IPS-20b (cell line): ENCODE data around the gene EVC.

Experiments used
- H3K27ac ChIP-seq: one replicate; pipeline ENCODE4 v1.5.1; 2013; ENCODE audit warnings: low read length
- H3K27me3 ChIP-seq: 2 replicates; pipeline ENCODE4 v1.6.1; 2013; ENCODE audit warnings: mild to moderate bottlenecking, low read length, inconsistent platforms; ENCODE audit not compliant: insufficient read depth
- H3K36me3 ChIP-seq: 2 replicates; pipeline ENCODE4 v1.6.1; 2013; ENCODE audit warnings: low read depth, mild to moderate bottlenecking, inconsistent platforms, low read length, moderate library complexity; ENCODE audit not compliant: insufficient read depth
- H3K4me1 ChIP-seq: 2 replicates; pipeline ENCODE4 v1.6.1; 2013; ENCODE audit warnings: mild to moderate bottlenecking, control low read depth, inconsistent platforms, low read length, moderate library complexity; ENCODE audit not compliant: insufficient read depth
- H3K4me3 ChIP-seq: 2 replicates; pipeline ENCODE4 v1.5.1; 2013; ENCODE audit warnings: mild to moderate bottlenecking, low read length, inconsistent platforms
- H3K9ac ChIP-seq: 2 replicates; pipeline ENCODE4 v1.6.1; 2013; ENCODE audit warnings: low read depth, mild to moderate bottlenecking, inconsistent platforms, low read length, moderate library complexity
- H3K9me3 ChIP-seq: 2 replicates; pipeline ENCODE4 v1.6.1; 2013; ENCODE audit warnings: mild to moderate bottlenecking, low read depth, low read length, inconsistent platforms; ENCODE audit not compliant: insufficient read depth

Gene EVC

DNA sequence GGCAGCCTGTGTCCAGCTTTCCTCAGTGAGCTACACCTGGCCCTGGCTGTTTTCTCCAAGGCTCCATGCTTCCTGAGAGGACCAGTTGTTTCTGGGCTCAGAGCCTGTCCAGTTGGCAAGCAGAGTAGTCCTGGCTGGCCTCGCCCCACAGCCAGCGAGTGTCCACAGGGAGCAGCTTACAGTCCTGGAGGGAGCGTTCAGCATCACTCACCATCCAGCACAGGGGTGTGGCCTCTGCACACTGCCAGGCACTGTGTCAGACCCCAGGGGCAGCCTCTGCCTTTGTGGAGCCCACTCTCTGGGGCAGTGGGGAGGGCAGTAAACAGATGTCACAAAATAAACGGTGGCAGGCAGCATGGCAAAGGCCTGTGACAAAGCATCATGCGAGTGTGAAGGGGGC lies 23.9 kb downstream of the EVC start:
- no peaks in the 10 kb centered on the region for H3K9me3 ChIP-seq
- no peak overlapping the region for H3K9ac ChIP-seq
- H3K4me1 ChIP-seq, result no peaks in the 10 kb centered on the region
- H3K27ac ChIP-seq, result no peak overlapping the region
- no peak overlapping the region for H3K4me3 ChIP-seq
- H3K27me3 ChIP-seq, result no peaks in the 10 kb centered on the region
- H3K36me3 ChIP-seq, result peaks cover 30% of the 10 kb centered on the region

DNA sequence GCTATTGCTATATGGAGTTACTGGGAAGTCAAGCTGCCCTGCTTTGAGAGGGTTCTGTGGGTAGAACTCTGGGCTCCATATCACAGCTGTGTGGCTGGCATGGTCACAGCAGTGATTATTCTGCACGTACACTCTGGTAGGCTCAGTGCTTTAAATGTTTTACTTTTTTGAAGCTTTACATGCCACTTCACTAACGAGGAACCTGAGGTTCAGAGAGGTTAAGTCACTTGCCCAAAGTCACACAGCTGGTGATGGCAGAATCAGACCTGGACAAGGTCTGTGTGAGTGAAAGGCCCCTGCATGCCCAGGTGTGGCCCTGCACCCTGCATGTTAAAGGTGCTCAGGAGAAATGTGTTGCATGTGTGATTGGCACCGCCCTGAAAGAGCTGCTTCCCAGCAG lies 24.5 kb downstream of the EVC start:
- H3K9ac ChIP-seq, result no peak overlapping the region
- no peak overlapping the region for H3K4me3 ChIP-seq
- H3K27ac ChIP-seq, result no peak overlapping the region
- no peaks in the 10 kb centered on the region for H3K4me1 ChIP-seq
- H3K9me3 ChIP-seq, result no peaks in the 10 kb centered on the region
- peaks cover 27% of the 10 kb centered on the region for H3K36me3 ChIP-seq
- H3K27me3 ChIP-seq, result no peaks in the 10 kb centered on the region

GRCh38 chr4:5738061-5738460 lies 27.1 kb downstream of the EVC start:
- peaks cover 31% of the 10 kb centered on the region for H3K36me3 ChIP-seq
- no peak overlapping the region for H3K4me3 ChIP-seq
- H3K27me3 ChIP-seq, result no peaks in the 10 kb centered on the region
- H3K9ac ChIP-seq, result no peak overlapping the region
- H3K27ac ChIP-seq, result no peak overlapping the region
- no peaks in the 10 kb centered on the region; the same call in 1 of the 2 replicates for H3K9me3 ChIP-seq
- no peaks in the 10 kb centered on the region for H3K4me1 ChIP-seq

GRCh38 chr4:5742388-5742787 lies 31.4 kb downstream of the EVC start:
- no peak overlapping the region for H3K4me3 ChIP-seq
- H3K9ac ChIP-seq, result no peak overlapping the region
- no peaks in the 10 kb centered on the region for H3K4me1 ChIP-seq
- H3K27ac ChIP-seq, result no peak overlapping the region
- no peaks in the 10 kb centered on the region; the same call in 1 of the 2 replicates for H3K9me3 ChIP-seq
- H3K27me3 ChIP-seq, result no peaks in the 10 kb centered on the region
- H3K36me3 ChIP-seq, result peaks cover 39% of the 10 kb centered on the region

- peaks cover 43% of the 10 kb centered on the region for H3K36me3 ChIP-seq
- no peak overlapping the region for H3K4me3 ChIP-seq
- no peaks in the 10 kb centered on the region for H3K27me3 ChIP-seq
- no peak overlapping the region for H3K27ac ChIP-seq
- H3K9ac ChIP-seq, result no peak overlapping the region
- H3K4me1 ChIP-seq, result no peaks in the 10 kb centered on the region
- H3K9me3 ChIP-seq, result no peaks in the 10 kb centered on the region; the same call in 1 of the 2 replicates
These were observed 32.0 kb downstream of the EVC start for GRCh38 chr4:5742968-5743367.

GRCh38 chr4:5746250-5746649 lies 35.2 kb downstream of the EVC start:
- no peak overlapping the region for H3K27ac ChIP-seq
- no peak overlapping the region for H3K9ac ChIP-seq
- H3K4me1 ChIP-seq, result peaks cover 7% of the 10 kb centered on the region; the same call in 1 of the 2 replicates
- no peaks in the 10 kb centered on the region; the same call in 1 of the 2 replicates for H3K9me3 ChIP-seq
- H3K4me3 ChIP-seq, result no peak overlapping the region
- H3K27me3 ChIP-seq, result no peaks in the 10 kb centered on the region
- H3K36me3 ChIP-seq, result peaks cover 63% of the 10 kb centered on the region

- Histone ChIP-seq H3K27me3 (no peaks in the 10 kb centered on the region), H3K4me3 (no peak overlapping the region), H3K4me1 (peaks cover 15% of the 10 kb centered on the region; the same call in 1 of the 2 replicates), H3K9ac (no peak overlapping the region), H3K9me3 (no peaks in the 10 kb centered on the region; the same call in 1 of the 2 replicates), H3K36me3 (peaks cover 60% of the 10 kb centered on the region), H3K27ac (no peak overlapping the region)
These were observed 36.1 kb downstream of the EVC start for GRCh38 chr4:5746829-5747737.

DNA sequence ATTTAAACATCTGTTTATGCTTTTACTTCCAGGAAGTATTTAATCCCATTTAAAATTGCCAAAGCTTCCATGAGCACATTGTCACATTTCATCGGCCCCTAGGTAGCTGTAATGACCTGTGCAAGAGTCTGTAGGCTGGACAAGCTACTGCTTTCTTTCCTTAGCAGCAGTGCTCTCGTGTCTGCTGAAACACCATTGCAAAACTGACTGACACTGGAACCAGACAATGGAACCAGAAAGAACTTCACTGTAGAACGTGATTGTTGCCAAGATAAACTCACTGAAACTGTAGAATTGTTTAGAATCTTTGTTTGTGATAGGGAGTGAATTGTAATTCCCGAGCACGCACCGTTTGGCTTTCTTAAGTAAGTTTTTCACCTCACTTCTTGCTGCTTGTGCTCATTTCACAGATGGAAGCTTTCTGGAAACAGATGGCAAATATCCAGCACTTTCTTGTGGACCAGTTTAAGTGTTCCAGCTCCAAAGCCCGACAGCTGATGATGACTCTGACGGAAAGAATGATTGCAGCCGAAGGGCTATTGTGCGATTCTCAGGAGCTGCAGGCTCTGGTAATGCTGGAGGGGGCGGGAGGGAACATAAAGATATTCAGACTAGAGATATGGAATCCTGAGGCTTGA lies 36.9 kb downstream of the EVC start:
- Histone ChIP-seq H3K9ac (no peak overlapping the region), H3K9me3 (no peaks in the 10 kb centered on the region; the same call in 1 of the 2 replicates), H3K4me3 (no peak overlapping the region), H3K36me3 (peaks cover 53% of the 10 kb centered on the region; the same call in 1 of the 2 replicates), H3K27me3 (no peaks in the 10 kb centered on the region), H3K27ac (no peak overlapping the region), H3K4me1 (peaks cover 20% of the 10 kb centered on the region)

DNA sequence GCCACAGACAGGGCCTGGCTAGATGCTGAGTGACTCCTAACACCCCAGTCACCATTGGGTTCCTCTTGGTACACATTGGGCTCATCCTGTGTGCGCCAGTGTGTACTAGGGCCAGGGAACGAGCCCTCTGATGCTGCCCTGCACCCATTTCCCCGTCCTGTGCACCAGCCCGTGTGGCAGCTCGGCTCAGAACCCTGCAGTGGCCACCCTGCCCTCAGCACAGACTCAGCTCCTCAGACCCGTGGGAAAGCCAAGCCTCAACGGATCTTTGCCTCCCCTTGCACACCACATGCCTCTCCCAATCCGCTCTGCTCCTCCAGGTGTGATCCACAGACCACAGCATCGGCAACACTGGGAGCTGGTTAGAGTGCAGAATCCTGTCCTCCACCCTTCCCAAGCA lies 38.6 kb downstream of the EVC start:
- H3K27ac ChIP-seq, result no peak overlapping the region
- peaks cover 49% of the 10 kb centered on the region for H3K36me3 ChIP-seq
- no peak overlapping the region for H3K9ac ChIP-seq
- H3K4me3 ChIP-seq, result no peak overlapping the region
- H3K9me3 ChIP-seq, result no peaks in the 10 kb centered on the region
- peaks cover 29% of the 10 kb centered on the region for H3K4me1 ChIP-seq
- no peaks in the 10 kb centered on the region for H3K27me3 ChIP-seq

- Histone ChIP-seq H3K9ac (no peak overlapping the region), H3K9me3 (no peaks in the 10 kb centered on the region), H3K4me3 (no peak overlapping the region), H3K27me3 (no peaks in the 10 kb centered on the region), H3K36me3 (peaks cover 48% of the 10 kb centered on the region), H3K27ac (no peak overlapping the region), H3K4me1 (peaks cover 29% of the 10 kb centered on the region)
These were observed 39.3 kb downstream of the EVC start for GRCh38 chr4:5750052-5750945.

DNA sequence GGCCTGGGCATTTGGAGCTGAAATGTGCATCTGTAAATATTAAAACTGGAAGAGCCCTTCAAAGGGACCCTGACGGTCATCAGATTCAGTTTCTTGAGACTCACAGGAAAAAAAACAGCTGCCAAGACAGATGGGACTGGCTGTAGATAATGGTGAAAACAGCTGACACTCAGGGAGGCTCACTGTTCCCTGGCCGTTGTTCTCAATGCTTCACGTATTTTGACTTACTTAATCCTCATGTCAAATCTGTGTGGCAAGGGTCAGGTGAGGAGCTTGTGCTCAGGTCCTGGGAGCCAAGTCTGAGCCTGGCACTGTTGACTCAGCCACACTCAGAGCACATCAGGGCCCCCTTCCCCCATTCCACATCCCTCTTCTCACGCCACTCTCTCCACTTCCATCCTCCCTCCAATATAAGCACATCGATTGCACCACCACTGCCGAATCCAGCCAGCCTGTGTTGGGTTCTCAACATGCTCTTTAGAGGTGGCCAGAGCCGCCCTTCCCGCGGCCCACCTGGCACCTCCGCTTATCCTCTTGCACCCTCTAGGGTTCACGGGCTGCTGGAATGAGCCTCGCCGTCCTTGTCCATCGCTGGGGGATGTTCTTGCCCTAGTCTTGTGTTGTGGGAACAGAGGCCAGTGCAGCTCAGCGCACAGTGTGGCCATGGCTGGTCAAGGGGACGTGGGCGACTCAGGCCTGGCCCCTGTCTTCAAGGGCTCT lies 40.1 kb downstream of the EVC start:
- peak overlapping the region; percentile 40; the same call in 1 of the 2 replicates for H3K9ac ChIP-seq
- peak overlapping the region; percentile 78 for H3K27ac ChIP-seq
- no peaks in the 10 kb centered on the region for H3K9me3 ChIP-seq
- H3K4me3 ChIP-seq, result no peak overlapping the region
- H3K27me3 ChIP-seq, result no peaks in the 10 kb centered on the region
- peaks cover 50% of the 10 kb centered on the region for H3K36me3 ChIP-seq
- peaks cover 29% of the 10 kb centered on the region for H3K4me1 ChIP-seq
